H1 (cell line): Measurements from ENCODE around the gene NOS2. TPM values are rescaled to one million over a fixed set of nuclear protein-coding genes. Genes with fewer than 3 reads are reported as not detected.

Experiments
- CBX8 ChIP-seq: fragments of 300-800, 300-1000 bp; sonication (generic); IDR thresholded peaks from 2 replicates; pipeline ENCODE4 v1.7.1; 2016; ENCODE audit warnings: low read depth, low read length, borderline replicate concordance
- CHD1 ChIP-seq: IDR thresholded peaks from 2 replicates; pipeline ENCODE4 v1.6.1; 2012; ENCODE audit warnings: low read depth, low read length, improper control_type of control experiment
- HDAC2 ChIP-seq, 2 experiments: fragments of 300-600 bp in 1 of 2; sonication (generic) in 1 of 2; IDR thresholded peaks; 2 replicates each; pipeline ENCODE4 v1.6.1; 2011 to 2012; ENCODE audit warnings: low read depth in 2 of 2, low read length in 2 of 2, mild to moderate bottlenecking in 2 of 2, moderate library complexity in 2 of 2, borderline replicate concordance in 1 of 2, inconsistent platforms in 1 of 2
- JUN ChIP-seq: IDR thresholded peaks from 2 replicates; pipeline ENCODE4 v1.6.1; 2011; ENCODE audit warnings: low read depth, mild to moderate bottlenecking, improper control_type of control experiment, low read length
- NANOG ChIP-seq: IDR thresholded peaks from 2 replicates; pipeline ENCODE4 v1.6.1; 2011; ENCODE audit warnings: low read length, low read depth, mild to moderate bottlenecking, inconsistent platforms; ENCODE audit not compliant: insufficient read depth, poor library complexity, severe bottlenecking
- RNF2 ChIP-seq: fragments of 200-900, 300-1000 bp; sonication (generic); IDR thresholded peaks from 2 replicates; pipeline ENCODE4 v1.7.1; 2016; ENCODE audit warnings: borderline replicate concordance, low read depth, mild to moderate bottlenecking, antibody characterized with exemption, low read length; ENCODE audit not compliant: poor library complexity, severe bottlenecking; ENCODE audit errors: missing control alignments
- TCF12 ChIP-seq: IDR thresholded peaks from 2 replicates; pipeline ENCODE4 v1.6.1; 2011; ENCODE audit warnings: low read depth, mild to moderate bottlenecking, low read length
- TEAD4 ChIP-seq: IDR thresholded peaks from 2 replicates; pipeline ENCODE4 v1.6.1; 2012; ENCODE audit warnings: low read depth, low read length, inconsistent platforms, mixed read lengths
- polyA plus RNA-seq, 7 experiments: library from polyadenylated mRNA; depleted of rRNA in 3 of 7; stranded (reverse) in 5 of 7; unstranded in 2 of 7; fragments of >200 nt in 5 of 7; fragments of 200-250 nt in 2 of 7; gene quantifications; 1 replicate in 5 of 7; 2 replicates in 1 of 7; 4 replicates in 1 of 7; pipeline versions ENCODE4 v1.2.1 to v1.2.3, GENCODE V29; 2011 to 2013; ENCODE audit warnings: missing spikeins in 2 of 7, mixed read lengths in 2 of 7
- total RNA-seq: library from RNA; stranded (reverse); fragmentation: NEBNext Ultra II Directional; extraction: Animal tissue kit (Norgen Biotek cat#: 25700); gene quantifications from 2 replicates; pipeline ENCODE4 v1.2.1, GENCODE V29; 2021
- TF ChIP-seq, protein P1 (sequence below): IDR thresholded peaks from 2 replicates; pipeline ENCODE4 v1.6.1; 2012; ENCODE audit warnings: inconsistent platforms

The NOS2 gene
- total and polyA plus RNA-seq, 2 of the 8 experiments (the other 6 are each of a cell fraction or from before 2014, with no cell fraction given): 1.0 to 1.9 TPM

DNA sequence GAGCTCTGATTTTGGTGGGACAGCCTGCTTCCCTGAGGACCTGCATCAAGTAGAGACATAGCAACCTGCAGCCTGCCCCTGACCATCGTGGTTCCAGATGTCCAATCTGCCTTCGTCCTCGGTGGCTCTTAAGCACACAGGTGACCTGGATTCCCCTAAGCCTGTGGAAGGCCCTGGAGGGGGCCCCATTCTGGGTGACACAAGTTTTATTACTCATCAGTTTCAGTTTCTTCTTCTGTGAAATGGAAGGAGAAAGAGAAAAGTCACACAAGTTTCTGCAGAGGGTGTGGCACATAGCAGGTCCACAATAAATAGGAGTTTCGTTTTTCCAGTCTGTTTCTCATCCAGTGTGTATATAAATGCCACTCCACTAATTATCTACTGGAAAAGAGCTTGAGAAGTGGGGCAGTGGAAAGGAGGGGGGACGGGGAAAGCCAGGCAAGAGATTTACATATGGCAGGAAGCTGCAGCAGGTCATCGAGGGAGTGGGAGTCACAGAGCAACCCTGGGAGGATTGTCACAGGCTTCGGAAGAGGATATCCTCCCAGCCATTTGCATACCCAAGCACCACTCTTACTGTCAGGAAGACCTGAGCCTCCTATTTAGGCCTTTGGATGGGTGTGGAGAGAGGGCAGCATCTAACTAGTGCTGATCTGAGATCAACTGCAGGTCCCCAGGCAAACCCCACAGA, 10.0 kb upstream of the NOS2 start (continued):
- TF ChIP-seq, protein P1, sequence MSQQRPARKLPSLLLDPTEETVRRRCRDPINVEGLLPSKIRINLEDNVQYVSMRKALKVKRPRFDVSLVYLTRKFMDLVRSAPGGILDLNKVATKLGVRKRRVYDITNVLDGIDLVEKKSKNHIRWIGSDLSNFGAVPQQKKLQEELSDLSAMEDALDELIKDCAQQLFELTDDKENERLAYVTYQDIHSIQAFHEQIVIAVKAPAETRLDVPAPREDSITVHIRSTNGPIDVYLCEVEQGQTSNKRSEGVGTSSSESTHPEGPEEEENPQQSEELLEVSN: no peak
- no peak for TF ChIP-seq RNF2
- TF ChIP-seq JUN: no peak
- TF ChIP-seq NANOG: no peak
- TF ChIP-seq CHD1: no peak
- TF ChIP-seq TEAD4: no peak
- no peak for TF ChIP-seq HDAC2 (IDR thresholded peaks at IDR 0.05; ENCODE audit: borderline replicate concordance in 1 of 2, low read depth in 2 of 2, low read length in 2 of 2)
- TF ChIP-seq TCF12: no peak
- no peak for TF ChIP-seq CBX8
- TF ChIP-seq, all 59 proteins: peak for 0
